Right lobe of liver (tissue), 4 donors: ENCODE data around the gene RSAD2.

Experiments
- CTCF ChIP-seq, 4 donors: fragments of 200-600 bp in 3 of 4; fragments of 450-650 bp in 1 of 4; IDR thresholded peaks; one replicate each; pipeline versions ENCODE4 v1.5.1 to v1.8.0; 2016 to 2022; ENCODE audit warnings: antibody characterized with exemption in 4 of 4, mild to moderate bottlenecking in 2 of 4
- POLR2A ChIP-seq: fragments of 450-650 bp; IDR thresholded peaks from one replicate; pipeline ENCODE4 v1.6.1; 2017; ENCODE audit warnings: antibody characterized with exemption, mild to moderate bottlenecking
- donor health status: DM: no; HTN: no; CAD: no.
- donor health status: DM: no; HTN: no; CAD: no.
- donor health status: DM: no; HTN: yes; CAD: no.

- no peak for TF ChIP-seq CTCF (IDR thresholded peaks at IDR 0.05)
- TF ChIP-seq POLR2A: no peak
These were observed 45.7 kb downstream of the RSAD2 start for GRCh38 chr2:6923319-6923718.
